Cortex of kidney (tissue), 1 donor: ENCODE measurements around the gene CASZ1.

Experiments used
- DNase-seq: peaks from one replicate; lab custom pipeline; 2025; lab: John Stamatoyannopoulos, UW

Gene CASZ1, protein sequence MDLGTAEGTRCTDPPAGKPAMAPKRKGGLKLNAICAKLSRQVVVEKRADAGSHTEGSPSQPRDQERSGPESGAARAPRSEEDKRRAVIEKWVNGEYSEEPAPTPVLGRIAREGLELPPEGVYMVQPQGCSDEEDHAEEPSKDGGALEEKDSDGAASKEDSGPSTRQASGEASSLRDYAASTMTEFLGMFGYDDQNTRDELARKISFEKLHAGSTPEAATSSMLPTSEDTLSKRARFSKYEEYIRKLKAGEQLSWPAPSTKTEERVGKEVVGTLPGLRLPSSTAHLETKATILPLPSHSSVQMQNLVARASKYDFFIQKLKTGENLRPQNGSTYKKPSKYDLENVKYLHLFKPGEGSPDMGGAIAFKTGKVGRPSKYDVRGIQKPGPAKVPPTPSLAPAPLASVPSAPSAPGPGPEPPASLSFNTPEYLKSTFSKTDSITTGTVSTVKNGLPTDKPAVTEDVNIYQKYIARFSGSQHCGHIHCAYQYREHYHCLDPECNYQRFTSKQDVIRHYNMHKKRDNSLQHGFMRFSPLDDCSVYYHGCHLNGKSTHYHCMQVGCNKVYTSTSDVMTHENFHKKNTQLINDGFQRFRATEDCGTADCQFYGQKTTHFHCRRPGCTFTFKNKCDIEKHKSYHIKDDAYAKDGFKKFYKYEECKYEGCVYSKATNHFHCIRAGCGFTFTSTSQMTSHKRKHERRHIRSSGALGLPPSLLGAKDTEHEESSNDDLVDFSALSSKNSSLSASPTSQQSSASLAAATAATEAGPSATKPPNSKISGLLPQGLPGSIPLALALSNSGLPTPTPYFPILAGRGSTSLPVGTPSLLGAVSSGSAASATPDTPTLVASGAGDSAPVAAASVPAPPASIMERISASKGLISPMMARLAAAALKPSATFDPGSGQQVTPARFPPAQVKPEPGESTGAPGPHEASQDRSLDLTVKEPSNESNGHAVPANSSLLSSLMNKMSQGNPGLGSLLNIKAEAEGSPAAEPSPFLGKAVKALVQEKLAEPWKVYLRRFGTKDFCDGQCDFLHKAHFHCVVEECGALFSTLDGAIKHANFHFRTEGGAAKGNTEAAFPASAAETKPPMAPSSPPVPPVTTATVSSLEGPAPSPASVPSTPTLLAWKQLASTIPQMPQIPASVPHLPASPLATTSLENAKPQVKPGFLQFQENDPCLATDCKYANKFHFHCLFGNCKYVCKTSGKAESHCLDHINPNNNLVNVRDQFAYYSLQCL (N-terminal part only)

DNA sequence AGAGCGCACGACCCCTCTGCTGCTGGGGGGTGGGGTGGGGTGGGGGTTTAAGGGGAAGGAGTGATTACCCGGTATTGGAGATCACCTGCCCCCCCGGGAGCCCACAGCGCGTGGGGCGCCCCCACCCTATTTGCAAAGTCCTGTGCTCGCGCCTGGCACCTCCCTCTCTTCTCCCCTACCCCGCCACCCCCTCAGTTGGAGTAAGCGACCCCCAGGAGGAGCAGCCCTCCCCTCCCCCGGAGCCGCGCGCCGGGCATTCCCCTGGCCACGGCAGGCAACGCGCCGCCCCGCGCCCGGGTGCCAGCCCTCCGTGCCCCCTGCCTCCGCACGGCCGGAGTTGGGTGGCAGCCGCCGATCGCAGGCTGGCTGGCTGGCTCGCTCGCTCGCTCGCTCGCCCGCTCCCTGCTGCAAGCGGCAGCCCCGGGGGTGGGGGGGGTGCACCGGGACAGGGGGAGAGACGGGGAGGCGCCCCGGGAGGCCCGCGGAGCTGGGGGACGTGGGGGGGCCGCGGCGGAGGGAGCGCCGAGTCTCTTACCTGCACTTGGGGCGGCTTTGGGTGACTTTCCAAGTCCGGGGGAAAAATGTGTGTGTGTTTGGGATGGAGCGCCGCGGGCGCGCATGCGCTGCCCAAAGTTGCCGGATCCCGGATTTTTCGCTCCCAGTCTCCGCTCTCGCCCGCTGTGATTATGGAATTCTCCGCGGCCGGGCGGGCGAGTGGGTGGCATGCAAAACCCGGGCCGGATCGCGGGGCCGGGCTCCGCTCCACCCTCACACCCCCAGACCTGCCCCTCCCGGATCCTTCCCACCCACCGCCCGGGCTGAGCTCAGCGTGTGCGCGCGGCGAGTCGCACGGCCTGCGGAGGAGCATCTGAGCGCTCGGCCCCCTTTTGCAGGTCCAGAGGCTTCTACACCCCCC, at the start of gene CASZ1:
TSS of gene CASZ1 (minus strand) at position 618 of the 916 bp plus-strand sequence. CDS start 102,757 bp downstream, outside the sequence.
- DNase-seq = no peak

DNA sequence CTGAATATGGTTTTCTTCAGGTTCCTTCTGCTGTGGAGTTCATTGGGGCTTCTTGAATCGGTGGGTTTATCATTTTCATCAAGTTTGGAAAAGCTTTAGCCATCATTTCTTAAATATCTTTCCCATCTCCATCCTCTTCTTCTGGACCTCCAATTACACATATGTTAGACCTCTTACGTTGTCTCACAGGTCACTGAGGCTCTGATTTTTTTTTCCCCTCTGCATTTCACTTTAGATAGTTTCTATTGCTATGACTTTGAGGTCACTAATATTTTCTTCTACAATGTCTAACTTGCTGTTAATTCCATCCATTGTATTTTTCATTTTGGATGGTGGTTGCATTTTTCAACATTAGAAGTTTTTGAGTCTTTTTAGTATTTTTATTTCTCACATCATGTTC, 47.3 kb upstream of the CASZ1 start:
- no peak for DNase-seq

DNA sequence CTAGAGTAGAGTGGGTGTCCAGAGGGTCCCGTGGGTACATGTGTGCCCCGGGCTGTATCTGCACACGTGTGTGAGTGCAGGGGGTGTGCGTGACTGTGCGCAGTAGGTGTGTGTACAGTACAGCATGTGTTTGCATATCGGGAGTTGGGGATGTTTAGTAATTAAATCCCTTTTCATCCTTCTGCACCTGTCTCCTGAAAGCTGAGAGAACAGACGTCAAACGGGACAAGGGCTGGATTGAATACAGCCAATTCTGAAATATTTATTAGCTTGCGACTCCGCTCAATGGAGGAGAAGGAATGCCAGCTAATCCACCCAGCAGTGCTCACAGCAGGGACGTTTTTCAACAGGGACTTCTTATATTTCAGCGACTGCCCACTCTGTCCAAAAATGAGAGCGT, 44.7 kb upstream of the CASZ1 start:
- DNase-seq = no peak

DNA sequence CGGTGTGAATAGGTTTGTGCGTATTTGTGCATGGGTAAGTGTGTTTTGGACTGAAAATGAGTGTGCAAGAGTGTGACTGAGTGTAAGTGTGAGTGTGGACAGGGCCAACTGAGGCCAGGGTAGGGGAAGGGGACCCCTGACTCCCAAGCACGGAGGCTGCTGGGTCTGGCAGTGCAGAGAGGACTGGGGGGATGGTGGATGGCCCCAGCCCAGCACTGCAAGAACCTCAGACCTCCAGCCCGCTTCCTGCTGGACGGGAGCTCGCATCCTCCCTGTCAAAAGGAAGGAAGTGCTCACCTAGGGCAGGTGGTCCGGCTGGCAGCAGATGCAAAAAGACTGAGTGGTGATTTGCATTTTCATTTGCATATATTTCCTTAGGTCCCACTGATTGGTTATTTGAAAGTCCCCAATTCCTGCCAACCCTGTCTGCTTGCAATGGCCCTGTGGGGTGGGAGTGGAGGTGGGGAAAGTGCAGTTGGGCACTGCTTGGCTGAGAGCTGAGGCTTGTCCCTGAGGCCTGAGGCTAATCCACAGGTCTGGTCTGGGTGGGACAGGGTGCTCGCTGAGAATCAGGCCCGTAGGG, 42.8 kb upstream of the CASZ1 start:
- no peak for DNase-seq

DNA sequence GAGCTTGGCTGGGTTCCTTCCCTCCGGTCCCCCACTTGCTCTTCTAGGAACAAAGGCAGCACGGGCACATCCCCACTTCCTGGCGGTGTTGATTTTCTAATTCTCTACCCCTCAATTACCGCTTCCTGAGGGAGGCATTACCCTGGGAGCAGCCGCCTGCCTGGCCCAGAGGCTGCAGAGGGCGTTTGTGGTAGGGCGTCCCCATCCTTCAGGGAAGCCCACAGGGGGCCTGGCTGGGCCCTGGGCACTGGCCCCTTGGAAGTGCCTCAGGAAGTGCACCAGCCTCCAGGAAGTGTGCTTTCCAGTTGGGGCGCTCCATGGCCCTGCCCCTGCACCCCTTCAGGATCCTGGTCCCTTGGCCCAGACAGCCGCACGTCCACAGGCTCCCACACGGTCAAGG, 42.1 kb upstream of the CASZ1 start:
- no peak for DNase-seq

DNA sequence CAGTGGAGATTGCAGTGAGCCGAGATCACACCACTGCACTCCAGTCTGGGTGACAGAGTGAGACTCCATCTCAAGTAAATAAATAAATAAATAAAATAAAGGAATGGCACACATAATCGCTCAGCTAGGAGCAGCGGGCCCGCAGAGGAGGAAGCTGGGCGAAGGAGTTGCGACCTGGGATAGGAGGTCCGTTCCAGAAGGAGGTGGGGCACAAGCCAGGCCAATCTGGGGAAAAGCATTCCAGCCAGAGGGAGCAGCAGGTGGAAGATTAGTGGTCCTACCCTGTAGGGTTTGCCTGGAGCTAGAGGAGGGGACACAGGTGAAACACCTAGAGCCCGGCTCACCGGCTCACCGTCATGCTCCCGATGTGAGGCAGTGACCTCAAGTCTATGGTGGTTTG, 40.3 kb upstream of the CASZ1 start:
- no peak for DNase-seq

DNA sequence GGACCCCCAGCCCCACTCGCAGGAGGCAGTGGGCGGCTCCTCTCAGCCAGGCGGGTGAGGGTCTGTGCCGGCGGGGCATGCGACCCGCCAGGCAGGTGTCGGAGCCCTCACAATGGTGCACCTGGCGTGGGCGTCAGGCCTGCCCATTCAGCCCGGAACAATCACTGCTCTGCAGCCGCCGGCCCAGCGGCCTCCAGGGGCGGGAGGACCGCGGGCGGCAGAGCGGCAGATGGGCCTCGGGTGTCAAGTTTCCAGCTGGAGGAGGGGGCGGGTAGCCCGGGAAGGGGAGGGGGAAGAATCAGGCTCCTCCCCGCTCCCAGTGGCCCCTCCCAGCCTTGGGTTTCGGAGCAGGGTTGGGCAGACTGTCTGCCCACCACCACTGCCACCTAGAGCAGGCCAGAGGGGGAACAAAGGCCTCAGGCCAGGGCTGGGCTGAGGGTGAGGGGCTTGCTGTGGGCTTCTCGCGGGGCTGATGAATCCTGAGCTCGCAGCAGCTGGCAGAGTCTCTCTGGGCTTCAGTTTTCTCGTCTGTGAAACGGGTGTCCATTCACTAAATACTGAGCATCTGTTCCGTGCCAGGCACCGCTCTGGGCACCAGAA, 39.5 kb upstream of the CASZ1 start:
- no peak for DNase-seq

DNA sequence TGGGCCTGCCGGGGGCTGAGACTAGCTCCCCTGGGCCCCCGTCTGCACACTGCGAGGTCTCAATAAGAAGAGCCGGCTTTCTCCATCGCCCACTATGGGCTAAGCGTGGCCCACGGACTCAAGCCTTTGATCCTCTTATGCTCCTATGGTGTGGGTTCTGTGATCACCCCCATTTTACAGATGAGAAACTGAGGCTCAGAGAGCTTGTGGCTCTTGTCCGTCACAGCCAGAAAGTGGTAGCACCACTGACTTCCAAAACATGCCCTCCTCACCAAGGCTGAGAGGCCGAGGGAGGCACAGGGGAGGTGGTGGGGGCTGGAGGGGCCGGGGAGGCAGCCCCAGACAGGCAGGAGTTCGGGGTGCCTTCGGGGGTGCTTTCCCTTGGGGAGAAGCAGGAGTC, 39.0 kb upstream of the CASZ1 start:
- DNase-seq = no peak

DNA sequence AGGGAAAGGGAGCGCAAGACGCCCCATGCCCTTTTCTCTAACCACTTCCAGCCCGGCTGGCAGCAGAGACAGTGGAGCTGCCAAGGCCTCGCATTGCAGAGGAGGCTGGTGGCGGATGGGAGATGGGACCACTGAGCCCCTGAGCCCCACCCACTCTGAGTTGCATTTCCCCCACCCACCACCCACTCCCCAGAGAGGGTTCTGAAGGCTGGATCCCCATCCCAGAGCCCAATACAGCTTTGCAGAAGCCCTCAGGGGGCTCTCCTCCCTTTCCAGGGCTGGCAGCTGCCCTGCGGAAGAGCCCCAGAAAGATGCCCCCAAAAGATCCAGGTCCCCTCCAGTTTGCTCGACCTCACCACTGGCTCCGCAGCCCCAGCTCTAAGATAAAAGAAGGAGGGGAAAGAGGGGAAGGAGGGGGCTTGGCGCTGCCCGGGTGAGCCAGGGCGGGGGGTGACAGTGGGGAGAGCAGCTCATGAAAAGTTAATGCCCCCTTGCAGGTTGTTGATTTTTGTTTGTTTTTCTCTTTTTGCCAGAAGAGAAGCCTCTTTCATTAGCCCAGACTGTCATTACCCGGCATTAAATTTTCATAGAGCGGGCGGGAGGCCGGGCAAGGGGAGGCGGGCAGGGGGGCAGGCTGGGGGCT, 38.4 kb upstream of the CASZ1 start:
- DNase-seq = no peak

DNA sequence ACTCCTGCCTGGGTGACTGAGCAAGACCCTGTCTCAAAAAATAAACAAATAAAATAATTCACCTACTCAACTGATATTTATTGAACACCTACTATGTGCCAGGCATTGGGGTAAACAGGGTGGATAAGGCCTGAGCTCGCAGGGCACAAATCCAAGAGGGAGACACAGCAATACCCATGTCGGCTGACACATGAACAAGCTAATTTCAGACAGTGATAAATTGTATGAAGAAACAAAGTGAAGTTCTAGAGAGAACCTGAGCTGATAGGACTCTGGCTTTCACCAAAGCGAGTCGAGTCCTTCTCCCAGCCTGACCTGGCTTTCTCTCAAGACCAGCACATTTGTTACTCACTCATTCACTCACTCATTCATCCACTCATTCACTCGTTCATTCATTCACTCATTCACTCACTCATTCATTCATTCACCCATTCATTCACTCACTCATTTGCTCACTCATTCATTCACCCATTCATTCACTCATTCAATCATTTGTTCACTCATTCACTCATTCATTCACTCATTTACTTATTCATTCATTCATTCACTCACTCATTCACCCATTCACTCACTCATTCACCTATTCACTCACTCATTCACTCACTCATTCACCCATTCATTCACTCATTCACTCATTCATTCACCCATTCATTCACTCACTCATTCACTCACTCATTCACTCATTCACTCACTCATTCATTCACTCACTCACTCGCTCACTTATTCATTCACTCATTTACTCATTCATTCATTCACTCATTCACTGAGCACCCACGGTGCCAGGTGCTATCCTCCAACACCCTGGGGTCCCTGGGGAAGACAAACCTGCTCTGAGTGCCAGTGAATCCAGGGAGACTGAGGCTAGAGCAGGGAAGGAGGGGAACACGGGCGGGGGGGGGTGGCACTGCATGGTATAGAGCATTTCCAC, 37.4 kb upstream of the CASZ1 start:
- DNase-seq = no peak

DNA sequence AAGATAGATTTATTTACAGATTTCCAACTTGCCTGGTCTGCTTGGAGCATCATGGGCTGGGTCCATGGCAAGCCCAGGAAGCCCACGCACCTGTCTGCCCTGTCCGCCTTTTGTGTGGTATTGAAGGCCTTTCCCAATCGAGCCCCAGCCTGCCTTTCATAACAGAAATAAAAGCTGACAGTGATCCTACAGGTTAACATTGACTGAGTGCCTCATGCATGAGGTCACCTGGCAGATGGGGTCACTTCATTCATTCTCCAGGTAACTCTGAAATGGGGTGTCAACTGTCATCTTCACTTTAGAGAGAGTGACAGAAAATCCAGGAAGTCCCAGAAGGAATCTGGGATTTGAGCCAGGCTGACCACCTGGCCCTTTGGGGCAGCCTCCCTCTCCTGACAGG, 36.3 kb upstream of the CASZ1 start:
- DNase-seq = no peak

DNA sequence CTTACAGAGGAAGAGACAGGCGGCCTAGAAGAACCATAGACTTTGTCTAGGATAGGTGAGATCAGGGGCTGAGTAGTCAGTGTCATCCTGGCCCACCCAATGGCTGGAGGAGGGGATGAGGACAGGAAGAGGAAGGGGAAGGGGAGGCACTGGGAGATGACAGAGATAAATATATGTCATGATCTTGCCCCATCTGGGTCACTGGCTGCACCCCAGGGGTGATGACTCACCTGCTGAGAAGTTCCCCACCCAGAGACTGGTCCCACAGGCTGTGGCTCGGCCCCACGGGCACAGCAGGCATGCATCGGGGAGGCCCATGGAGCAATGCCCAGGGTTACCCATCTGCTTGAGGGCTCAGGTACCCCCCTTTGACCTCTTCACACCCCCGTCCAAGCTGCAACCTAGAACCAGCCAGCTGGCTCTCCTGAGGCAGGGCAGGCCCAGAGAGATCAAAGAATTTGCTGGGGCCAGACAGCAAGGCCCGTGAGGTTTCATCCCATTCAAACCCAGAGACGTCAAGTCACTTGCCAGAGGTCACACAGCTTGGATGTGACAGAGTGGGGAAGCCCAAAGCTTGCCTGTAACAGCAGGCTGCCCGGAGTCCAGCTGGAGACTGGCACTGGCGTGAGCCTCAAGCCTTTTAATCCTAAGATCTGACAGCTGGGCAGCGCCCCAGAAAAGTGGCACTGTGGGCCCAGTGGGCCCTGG, 34.7 kb upstream of the CASZ1 start:
- DNase-seq = no peak

DNA sequence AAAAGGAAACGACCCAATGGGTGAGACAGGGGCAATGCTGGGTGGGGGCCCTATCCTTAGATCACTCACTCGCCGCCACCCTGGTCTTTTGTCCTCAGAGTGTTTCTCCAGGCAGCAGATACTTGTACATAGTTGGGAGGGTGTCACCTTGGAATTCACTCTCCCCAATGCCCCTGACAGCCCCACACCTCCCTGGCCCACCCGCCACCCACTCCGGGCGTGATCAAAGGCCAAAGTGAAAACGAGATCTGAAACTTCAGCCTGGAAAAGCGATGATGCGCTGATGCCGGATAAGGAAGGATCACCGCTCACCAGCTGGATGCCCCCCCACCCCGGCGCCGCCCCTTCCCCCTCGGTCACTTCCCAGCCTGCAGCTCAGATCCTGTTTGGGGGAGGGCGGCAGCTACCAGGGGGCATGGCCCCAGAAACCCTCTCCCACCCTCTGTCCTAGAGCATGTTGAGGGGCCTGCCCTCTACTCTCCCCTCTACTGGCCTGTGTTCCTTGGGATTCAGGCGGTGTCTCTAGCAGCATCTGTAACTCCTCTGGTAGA, 33.6 kb upstream of the CASZ1 start:
- DNase-seq = no peak

DNA sequence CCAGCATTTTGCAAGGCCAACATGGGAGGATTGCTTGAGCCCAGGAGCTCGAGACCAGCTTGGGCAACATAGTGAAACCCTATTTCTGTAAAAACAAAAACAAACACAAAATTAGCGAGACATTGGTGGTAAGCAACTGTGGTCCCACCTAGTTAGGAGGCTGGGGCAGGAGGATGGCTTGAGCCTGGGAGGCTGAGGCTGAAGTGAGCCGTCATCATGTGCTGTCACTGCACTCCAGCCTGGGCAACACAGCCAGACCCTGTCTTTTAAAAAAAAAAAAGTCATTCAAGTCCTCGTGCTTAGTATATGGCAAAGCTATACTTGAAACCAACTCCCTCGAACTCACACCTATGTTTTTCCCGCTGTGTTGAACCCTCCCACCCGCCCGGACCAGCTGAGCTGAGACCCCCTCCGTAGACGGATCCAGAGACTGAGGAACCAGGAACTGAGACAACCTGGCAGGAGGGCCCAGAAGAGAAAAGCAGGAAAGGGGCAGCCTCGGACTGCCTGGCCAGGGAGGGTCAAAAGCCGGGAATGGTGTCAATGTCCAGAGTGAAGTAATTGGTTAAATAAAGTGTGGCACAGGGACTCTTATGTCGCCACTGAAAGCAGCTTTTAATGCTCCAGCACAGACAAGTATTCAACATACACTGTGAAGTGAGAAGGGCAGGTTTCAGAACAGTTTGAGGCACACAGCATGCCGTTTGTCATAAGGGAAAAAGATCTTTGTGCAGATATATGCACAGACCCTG, 32.8 kb upstream of the CASZ1 start:
- no peak for DNase-seq

DNA sequence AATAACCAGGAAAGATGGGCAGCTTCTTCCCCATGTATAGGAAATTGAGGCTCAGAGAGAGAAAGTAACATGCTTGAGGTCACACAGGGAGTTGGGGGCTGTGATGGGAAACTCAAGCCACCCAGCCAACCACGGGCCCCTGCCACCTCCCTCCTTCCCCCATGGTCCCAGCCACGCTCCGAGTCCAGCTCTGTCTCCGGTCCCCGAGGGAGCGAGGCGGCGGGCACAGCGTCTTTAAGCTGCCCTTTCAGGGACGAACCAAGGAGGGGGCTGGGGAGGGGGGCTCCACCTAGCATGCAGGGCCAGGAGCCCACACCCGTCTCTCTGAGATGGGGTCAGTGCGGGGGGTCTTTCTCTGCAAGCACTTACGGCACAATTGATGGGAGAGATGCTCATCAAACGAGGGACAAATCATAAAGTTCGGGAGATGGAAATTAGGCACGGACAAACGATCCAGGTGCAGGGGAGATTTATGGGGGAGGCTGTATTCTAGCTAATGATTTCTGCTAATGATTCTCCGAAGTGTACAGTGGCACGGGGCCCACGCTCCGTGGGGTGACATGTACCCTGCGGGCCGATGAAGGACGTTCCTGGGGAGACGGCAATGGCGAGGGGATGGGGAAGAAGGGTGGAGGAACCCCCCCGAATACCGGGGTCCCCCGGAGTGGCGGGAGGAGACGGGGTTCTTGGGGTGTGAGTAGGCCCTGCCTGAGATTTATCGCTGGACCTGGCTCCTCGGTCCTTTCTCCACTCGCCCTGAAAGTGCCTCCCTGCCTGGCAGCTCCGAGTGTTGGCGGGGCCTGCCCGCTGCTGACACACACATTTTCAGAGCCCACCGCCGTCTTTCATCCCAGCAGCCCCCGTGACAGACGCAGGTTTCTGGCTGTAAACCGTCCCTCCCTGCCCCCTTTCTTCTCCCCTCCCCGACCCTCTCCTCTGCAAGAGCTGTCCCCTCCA, 31.2 kb upstream of the CASZ1 start:
- DNase-seq = no peak

DNA sequence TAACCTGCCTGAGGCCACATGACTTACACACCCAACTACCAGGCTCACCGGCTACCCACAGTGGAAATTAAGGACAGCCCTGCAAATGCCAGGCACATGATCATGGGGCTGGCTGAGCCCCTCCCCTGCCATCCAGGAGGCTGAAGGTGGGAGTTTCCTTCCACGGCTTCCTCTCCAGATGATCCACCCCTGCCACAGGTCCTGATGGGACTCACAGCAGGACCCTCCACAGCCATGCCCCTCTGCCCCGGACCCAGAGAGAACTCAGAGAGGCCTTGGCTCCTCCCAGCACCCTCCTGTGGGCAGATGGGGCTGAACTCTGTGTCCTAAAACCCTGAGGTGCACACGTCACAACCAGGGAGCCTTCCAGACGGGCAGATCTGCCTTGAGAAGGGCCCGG, 29.1 kb upstream of the CASZ1 start:
- no peak for DNase-seq
